A549 treated with Mapracorat at 1 μM for 4 hours (cell line): ENCODE results near the gene CISTR. TPM values are rescaled to one million over a fixed set of nuclear protein-coding genes. Genes with fewer than 3 reads are reported as not detected.

Experiments used
- total RNA-seq: library from RNA; stranded (reverse); fragments of 200-300 nt; extraction: Qiagen RNA extraction; gene quantifications from 5 replicates; pipeline ENCODE4 v1.2.3, GENCODE V29; 2022

The CISTR gene
- total RNA-seq = not detected in 5 replicates

DNA sequence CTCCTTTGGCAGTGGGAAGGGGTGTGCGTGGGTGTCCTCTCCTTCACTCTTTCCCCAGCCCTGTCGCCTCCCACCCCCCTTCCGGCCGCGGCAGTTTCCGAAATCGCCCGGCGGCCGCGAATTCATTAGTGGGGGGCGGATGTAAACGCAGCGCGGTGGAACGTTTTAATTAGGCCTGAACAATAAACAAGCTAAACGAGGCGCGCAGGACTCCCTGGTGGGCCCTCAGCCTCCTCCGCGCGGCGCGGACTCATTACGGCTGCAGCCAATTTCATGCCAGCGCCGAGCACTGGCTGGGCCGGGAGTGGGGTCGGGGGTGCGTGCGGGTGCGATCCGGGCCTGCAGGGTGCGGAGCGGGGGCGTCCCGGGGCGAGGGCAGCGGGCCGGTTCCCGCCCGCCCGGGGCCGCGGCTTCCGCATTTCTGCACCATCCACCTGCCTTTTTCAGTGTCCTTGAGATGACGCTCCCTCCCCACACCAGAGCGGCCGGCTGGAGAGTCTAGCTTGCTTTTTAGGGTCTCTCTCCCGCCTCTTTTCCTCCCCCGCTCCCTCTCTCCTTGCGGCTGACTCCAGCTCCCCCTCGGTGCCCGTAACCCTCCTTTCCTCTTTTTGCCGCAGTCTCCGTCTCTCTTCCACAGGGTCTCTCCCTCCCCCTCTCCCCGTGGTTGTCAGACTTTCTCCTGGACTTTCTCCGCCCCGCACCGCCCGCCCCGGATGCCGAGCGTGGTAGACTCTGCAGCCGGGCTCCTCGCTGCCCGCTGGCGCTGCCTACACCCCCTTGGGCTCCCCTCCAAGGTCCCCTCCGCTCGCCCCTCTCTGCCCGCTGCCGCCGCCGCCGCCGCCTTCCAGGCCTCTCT is at the start of gene CISTR:
Gene CISTR (minus strand): TSS at position 644 of the 856 bp plus-strand sequence.

DNA sequence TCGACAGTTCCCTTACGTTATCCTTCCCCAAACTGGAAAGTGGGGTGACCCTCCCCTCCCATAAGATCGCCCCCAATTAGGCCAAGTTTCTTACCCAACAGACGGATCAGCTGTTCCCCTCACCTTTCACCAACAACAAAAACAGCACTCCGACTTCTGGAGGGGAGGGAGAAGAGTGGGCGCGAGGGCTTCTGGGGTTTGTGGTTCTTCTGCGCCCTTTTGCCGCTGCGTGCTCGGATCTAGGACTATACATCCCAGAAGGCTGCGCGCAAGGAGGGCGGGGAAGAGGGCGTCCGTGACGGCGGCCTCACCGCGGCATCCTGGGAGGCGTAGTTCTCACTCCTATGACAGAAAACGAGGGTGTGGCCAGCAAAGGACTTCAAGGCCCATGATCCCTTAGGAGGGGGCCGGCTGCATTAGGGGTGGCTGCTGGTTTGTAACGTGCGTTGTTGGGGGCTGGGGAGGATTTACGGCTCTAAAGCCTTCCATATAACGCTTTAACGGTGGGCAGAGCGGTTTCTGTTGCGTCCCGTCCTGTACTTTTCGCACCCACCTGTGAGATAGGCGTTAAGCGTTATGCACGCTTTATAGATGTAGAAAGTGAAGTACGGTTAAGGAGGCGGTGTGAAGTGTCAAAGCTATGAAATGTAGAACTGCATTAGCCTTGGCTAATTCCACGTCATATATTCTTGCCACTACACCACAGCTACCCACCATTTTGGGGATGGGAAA is 24.3 kb downstream of the CISTR start, which contains the start of gene CALCOCO1:
Gene CALCOCO1 (minus strand): TSS at position 143 of the 732 bp plus-strand sequence. CDS start 2,210 bp downstream, outside the sequence.

Other genes starting within 250 kb of the CISTR start
- gene NPFF, start 244.5 kb downstream of the CISTR start, total RNA-seq = not detected in 5 replicates
- gene ATF7, start 125.6 kb downstream of the CISTR start, total RNA-seq = 16.4 to 21.1 TPM (median 17.4 TPM) in 5 replicates
- 639 to 703 TPM (median 667 TPM) in 5 replicates for gene ATP5MC2, start 75.9 kb downstream of the CISTR start, total RNA-seq
- gene CALCOCO1, start 24.5 kb downstream of the CISTR start, total RNA-seq = 16.9 to 21.0 TPM (median 18.6 TPM) in 5 replicates
- gene HOXC13, start 186.9 kb upstream of the CISTR start, total RNA-seq = 18.5 to 27.6 TPM (median 21.5 TPM) in 5 replicates
- not detected in 5 replicates for gene HOXC12, start 202.9 kb upstream of the CISTR start, total RNA-seq
- 0.62 to 0.92 TPM (median 0.85 TPM) in 5 replicates for gene HOXC11, start 221.1 kb upstream of the CISTR start, total RNA-seq
- gene HOTAIR, start 223.0 kb upstream of the CISTR start, total RNA-seq = 0.05 to 0.66 TPM (median 0.25 TPM) in 5 replicates
- gene HOXC10, start 233.2 kb upstream of the CISTR start, total RNA-seq = 2.7 to 3.8 TPM (median 2.9 TPM) in 5 replicates
- 11.1 to 13.2 TPM (median 11.7 TPM) in 5 replicates for gene HOXC9, start 248.2 kb upstream of the CISTR start, total RNA-seq